CD8-positive, alpha-beta memory T cell (primary cell): Measurements from ENCODE around the gene AGR2. TPM values are rescaled to one million over a fixed set of nuclear protein-coding genes. Genes with fewer than 3 reads are reported as not detected.
A peak's percentile ranks its signal among the peaks of the same experiment; 100 is the strongest.
"Not testable (repeated sequence)": the region's sequence is repeated elsewhere in the genome, so short reads cannot be mapped to it uniquely, and the experiment has no call there.

Experiments used
- CTCF ChIA-PET: fragments of 350-600 bp; sonication (Branson Sonifier 250); formaldehyde crosslinking; loops from one replicate; lab custom pipeline; 2021; ENCODE audit warnings: antibody characterized with exemption; lab: Charles Lee
- POLR2A ChIA-PET: fragments of 350-600 bp; sonication (Branson Sonifier 250); formaldehyde crosslinking; loops from one replicate; lab custom pipeline; 2021; ENCODE audit warnings: antibody characterized with exemption; lab: Charles Lee
- DNase-seq, 5 donors: peaks; one replicate each; pipeline versions ENCODE4 v3.0.0 to v3.0.0-alpha.2; 2020 to 2022; ENCODE audit warnings: mixed read lengths in 1 of 5
- H3K27ac ChIP-seq: one replicate; pipeline ENCODE4 v1.7.0; 2013; ENCODE audit warnings: low read depth, mild to moderate bottlenecking, low read length, moderate library complexity
- H3K27me3 ChIP-seq: 2 replicates; pipeline ENCODE4 v1.7.0; 2013; ENCODE audit warnings: low read length, mild to moderate bottlenecking; ENCODE audit not compliant: insufficient read depth, poor library complexity, severe bottlenecking
- H3K36me3 ChIP-seq: 2 replicates; pipeline ENCODE4 v1.7.0; 2013; ENCODE audit warnings: mild to moderate bottlenecking, low read length, moderate library complexity; ENCODE audit not compliant: insufficient read depth
- H3K4me1 ChIP-seq: 2 replicates; pipeline ENCODE4 v1.7.0; 2013; ENCODE audit warnings: mild to moderate bottlenecking, low read length, moderate library complexity; ENCODE audit not compliant: insufficient read depth
- H3K4me3 ChIP-seq: 2 replicates; pipeline ENCODE4 v1.7.0; 2013; ENCODE audit warnings: mild to moderate bottlenecking, low read length
- H3K9me3 ChIP-seq: 2 replicates; pipeline ENCODE4 v1.7.0; 2013; ENCODE audit warnings: mild to moderate bottlenecking, low read length
- H3K27ac Mint-ChIP-seq, 8 donors: one replicate each; pipeline ENCODE4 v1.8.0; 2020 to 2021; ENCODE audit warnings: mixed read lengths in 8 of 8, mild to moderate bottlenecking in 6 of 8, inconsistent platforms in 3 of 8, moderate library complexity in 3 of 8
- H3K27me3 Mint-ChIP-seq, 2 donors: one replicate each; pipeline ENCODE4 v1.8.0; 2020 to 2021; ENCODE audit warnings: mixed read lengths in 2 of 2, mild to moderate bottlenecking in 1 of 2, moderate library complexity in 1 of 2
- H3K36me3 Mint-ChIP-seq, 3 donors: one replicate each; pipeline ENCODE4 v1.8.0; 2020 to 2021; ENCODE audit warnings: mixed read lengths in 3 of 3, inconsistent platforms in 1 of 3, mild to moderate bottlenecking in 1 of 3
- H3K4me1 Mint-ChIP-seq, 3 donors: one replicate each; pipeline ENCODE4 v1.8.0; 2020 to 2021; ENCODE audit warnings: mixed read lengths in 3 of 3, inconsistent platforms in 1 of 3, mild to moderate bottlenecking in 1 of 3
- H3K4me3 Mint-ChIP-seq, 7 donors: one replicate each; pipeline ENCODE4 v1.8.0; 2020 to 2021; ENCODE audit warnings: mixed read lengths in 7 of 7, mild to moderate bottlenecking in 6 of 7, moderate library complexity in 4 of 7, inconsistent platforms in 2 of 7
- H3K9me3 Mint-ChIP-seq, 5 donors: one replicate each; pipeline ENCODE4 v1.8.0; 2020 to 2022; ENCODE audit warnings: mixed read lengths in 5 of 5, mild to moderate bottlenecking in 3 of 5, moderate library complexity in 2 of 5, inconsistent platforms in 1 of 5
- polyA plus RNA-seq: library from polyadenylated mRNA; unstranded; fragments of 300-500 nt; fragmentation: Illumina TruSeq; gene quantifications from one replicate; pipeline ENCODE4 v1.2.3, GENCODE V29; 2021
- total RNA-seq, 2 experiments: library from RNA; stranded (reverse); gene quantifications; one replicate each; pipeline ENCODE4 v1.2.3, GENCODE V29; 2021

The AGR2 gene
- total and polyA plus RNA-seq, 3 experiments from 2014 or later, result not detected

GRCh38 chr7:16769994-16770393 lies 34.8 kb downstream of the AGR2 start:
- H3K27ac ChIP-seq, H3K4me3 ChIP-seq, H3K36me3 ChIP-seq, H3K9me3 Mint-ChIP-seq, CTCF ChIA-PET, POLR2A ChIA-PET, DNase-seq, H3K27ac Mint-ChIP-seq, H3K4me1 Mint-ChIP-seq, H3K27me3 ChIP-seq, H3K4me1 ChIP-seq, H3K9me3 ChIP-seq, H3K4me3 Mint-ChIP-seq, H3K36me3 Mint-ChIP-seq: not testable (repeated sequence)
- H3K27me3 Mint-ChIP-seq, result peaks cover 5 to 16% of the 10 kb centered on the region in 2 donors

- DNase-seq, result no peak
- ChIA-PET CTCF (no interaction called here), POLR2A (no interaction called here)
- H3K9me3 ChIP-seq, result no peaks in the 10 kb centered on the region
- peaks cover 2 to 5% of the 10 kb centered on the region in 2 donors for H3K27me3 Mint-ChIP-seq
- H3K27me3 ChIP-seq, result no peaks in the 10 kb centered on the region
- H3K27ac ChIP-seq, result no peak overlapping the region
- H3K9me3 Mint-ChIP-seq, result no peaks in the 10 kb centered on the region
- no peak overlapping the region for H3K4me3 ChIP-seq
- no peak overlapping the region for H3K4me3 Mint-ChIP-seq
- H3K36me3 Mint-ChIP-seq, result no peaks in the 10 kb centered on the region
- H3K27ac Mint-ChIP-seq, result no peak overlapping the region
- H3K4me1 ChIP-seq, result no peaks in the 10 kb centered on the region
- no peaks in the 10 kb centered on the region for H3K36me3 ChIP-seq
- H3K4me1 Mint-ChIP-seq, result no peaks in the 10 kb centered on the region
These were observed 39.4 kb downstream of the AGR2 start for GRCh38 chr7:16765436-16765859.

- H3K27ac Mint-ChIP-seq, result no peak overlapping the region
- CTCF ChIA-PET, result no interaction called here
- Histone ChIP-seq H3K27ac (no peak overlapping the region), H3K9me3 (no peaks in the 10 kb centered on the region), H3K36me3 (no peaks in the 10 kb centered on the region), H3K27me3 (no peaks in the 10 kb centered on the region), H3K4me3 (no peak overlapping the region), H3K4me1 (no peaks in the 10 kb centered on the region)
- POLR2A ChIA-PET, result no interaction called here
- no peaks in the 10 kb centered on the region for H3K36me3 Mint-ChIP-seq
- no peak overlapping the region for H3K4me3 Mint-ChIP-seq
- H3K27me3 Mint-ChIP-seq, result peaks cover 0 to 4% of the 10 kb centered on the region in 2 donors
- H3K4me1 Mint-ChIP-seq, result no peaks in the 10 kb centered on the region
- no peak for DNase-seq
- H3K9me3 Mint-ChIP-seq, result no peaks in the 10 kb centered on the region
These were observed 39.9 kb downstream of the AGR2 start for GRCh38 chr7:16764942-16765341.

GRCh38 chr7:16762177-16762576 lies 42.6 kb downstream of the AGR2 start:
- Mint-ChIP-seq H3K4me1 (peaks cover 0 to 2% (median 0%) of the 10 kb centered on the region in 3 donors), H3K36me3 (no peaks in the 10 kb centered on the region), H3K27ac (no peak overlapping the region), H3K9me3 (peaks cover 0 to 3% (median 0%) of the 10 kb centered on the region in 5 donors), H3K4me3 (no peak overlapping the region), H3K27me3 (peaks cover 0 to 10% of the 10 kb centered on the region in 2 donors)
- POLR2A ChIA-PET, result no interaction called here
- Histone ChIP-seq H3K4me1 (no peaks in the 10 kb centered on the region), H3K27me3 (no peaks in the 10 kb centered on the region), H3K4me3 (no peak overlapping the region), H3K27ac (no peak overlapping the region), H3K9me3 (no peaks in the 10 kb centered on the region), H3K36me3 (no peaks in the 10 kb centered on the region)
- no peak for DNase-seq
- CTCF ChIA-PET, result no interaction called here

DNA sequence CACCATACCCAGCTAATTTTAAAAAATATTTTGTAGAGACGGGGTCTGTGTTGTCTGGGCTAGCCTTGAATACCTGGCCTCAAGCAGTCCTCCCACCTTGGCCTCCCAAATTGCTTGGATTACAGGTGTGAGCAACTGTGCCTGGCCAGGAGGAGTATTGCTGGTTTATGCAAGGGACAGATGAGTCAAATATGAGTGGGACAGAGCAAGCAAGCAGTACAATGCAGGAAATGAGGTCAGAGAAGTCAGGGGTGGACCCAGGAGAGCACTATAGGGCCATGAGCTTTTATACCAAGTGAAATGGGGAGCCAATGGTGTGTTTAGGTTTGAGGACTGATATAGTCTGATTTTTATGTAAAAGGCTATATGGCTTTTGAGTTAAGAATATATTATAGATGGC lies 45.0 kb downstream of the AGR2 start:
- peaks cover 0 to 3% (median 0%) of the 10 kb centered on the region in 5 donors for H3K9me3 Mint-ChIP-seq
- no peak overlapping the region for H3K4me3 ChIP-seq
- no peaks in the 10 kb centered on the region for H3K36me3 ChIP-seq
- no peak overlapping the region for H3K27ac Mint-ChIP-seq
- no peaks in the 10 kb centered on the region for H3K9me3 ChIP-seq
- H3K27me3 Mint-ChIP-seq, result peaks cover 14 to 21% of the 10 kb centered on the region in 2 donors
- H3K4me3 Mint-ChIP-seq, result no peak overlapping the region
- H3K4me1 Mint-ChIP-seq, result peaks cover 2 to 3% (median 2%) of the 10 kb centered on the region in 3 donors
- H3K4me1 ChIP-seq, result no peaks in the 10 kb centered on the region
- peaks cover 6% of the 10 kb centered on the region for H3K27me3 ChIP-seq
- POLR2A ChIA-PET, result no interaction called here
- H3K27ac ChIP-seq, result no peak overlapping the region
- DNase-seq, result no peak
- CTCF ChIA-PET, result no interaction called here
- peaks cover 0 to 4% (median 0%) of the 10 kb centered on the region in 3 donors for H3K36me3 Mint-ChIP-seq

DNA sequence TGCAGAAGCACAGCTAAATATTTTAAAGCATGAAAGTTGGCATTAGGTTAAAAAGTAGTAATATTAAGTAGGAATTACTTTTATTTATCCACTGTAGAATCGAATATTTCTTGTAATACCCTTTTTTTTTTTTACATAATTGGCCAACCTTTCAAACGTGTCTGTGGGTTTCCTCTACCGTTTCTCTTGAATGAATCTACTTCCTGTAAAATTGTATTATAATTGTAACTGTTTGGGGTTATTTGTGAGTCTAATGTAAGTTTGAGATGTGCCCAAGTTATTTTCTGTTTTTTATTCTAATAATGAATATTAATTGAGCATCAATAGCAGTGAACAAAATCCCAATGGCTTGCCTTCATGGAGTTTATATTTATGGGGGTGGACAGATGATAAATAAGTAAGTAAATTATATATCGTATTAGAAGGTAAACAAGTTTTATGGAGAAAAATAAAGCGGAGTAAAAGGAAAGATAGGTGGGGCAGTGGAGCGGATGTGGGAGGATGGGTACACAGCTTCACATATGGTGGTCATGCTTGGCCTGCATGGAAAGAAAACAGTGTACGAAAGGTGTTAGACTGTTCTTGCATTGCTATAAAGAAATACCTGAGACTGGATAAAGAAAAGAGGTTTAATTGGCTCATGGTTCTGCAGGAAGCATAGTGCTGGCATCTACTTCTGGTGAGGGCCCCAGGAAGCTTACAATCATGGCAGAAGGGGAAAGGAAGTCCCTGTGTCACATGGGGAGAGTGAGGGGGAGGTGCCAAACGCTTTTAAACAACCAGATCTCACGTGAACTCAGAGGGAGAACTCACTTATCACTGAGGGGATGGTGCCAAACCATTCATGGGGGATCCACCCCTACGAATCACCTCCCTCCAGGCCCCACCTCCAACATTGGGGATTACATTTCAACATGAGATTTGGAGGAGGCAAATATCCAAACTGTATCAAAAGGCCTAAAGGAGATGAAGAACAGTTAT lies 45.9 kb downstream of the AGR2 start:
- Histone ChIP-seq H3K27ac (no peak overlapping the region), H3K4me1 (no peaks in the 10 kb centered on the region), H3K36me3 (no peaks in the 10 kb centered on the region), H3K4me3 (no peak overlapping the region), H3K27me3 (peaks cover 6% of the 10 kb centered on the region), H3K9me3 (no peaks in the 10 kb centered on the region)
- CTCF ChIA-PET, result no interaction called here
- H3K27ac Mint-ChIP-seq, result no peak overlapping the region
- peaks cover 7 to 11% (median 10%) of the 10 kb centered on the region in 3 donors for H3K4me1 Mint-ChIP-seq
- H3K36me3 Mint-ChIP-seq, result peaks cover 0 to 4% (median 0%) of the 10 kb centered on the region in 3 donors
- POLR2A ChIA-PET, result no interaction called here
- no peak overlapping the region for H3K4me3 Mint-ChIP-seq
- no peak for DNase-seq
- peaks cover 21 to 29% of the 10 kb centered on the region in 2 donors for H3K27me3 Mint-ChIP-seq
- H3K9me3 Mint-ChIP-seq, result peaks cover 0 to 3% (median 0%) of the 10 kb centered on the region in 5 donors

GRCh38 chr7:16758036-16758435 lies 46.8 kb downstream of the AGR2 start:
- no peak overlapping the region for H3K4me3 ChIP-seq
- H3K4me1 ChIP-seq, result no peaks in the 10 kb centered on the region

DNA sequence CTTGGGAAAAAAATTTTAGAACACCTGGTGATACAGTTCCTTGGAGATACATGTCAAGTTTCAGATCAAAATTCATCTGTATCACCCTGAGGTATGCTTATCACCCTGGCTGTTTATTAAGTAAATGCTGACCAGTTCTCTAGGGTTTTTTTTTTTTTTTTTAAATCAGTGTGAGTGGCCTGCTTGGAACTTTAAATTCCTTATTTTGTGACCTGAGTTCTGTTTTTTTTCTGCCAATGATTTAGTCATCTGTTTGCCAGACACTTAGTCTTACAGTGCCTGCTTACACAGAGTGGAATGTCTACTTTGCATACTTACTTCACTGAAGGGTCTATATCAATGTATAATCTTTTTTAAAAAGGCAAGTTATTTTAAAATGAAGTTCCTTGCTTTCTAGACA lies 49.4 kb downstream of the AGR2 start:
- peaks cover 0 to 3% (median 0%) of the 10 kb centered on the region in 5 donors for H3K9me3 Mint-ChIP-seq
- ChIA-PET CTCF (no interaction called here), POLR2A (no interaction called here)
- Histone ChIP-seq H3K36me3 (no peaks in the 10 kb centered on the region), H3K27ac (no peak overlapping the region), H3K4me1 (no peaks in the 10 kb centered on the region), H3K4me3 (no peak overlapping the region), H3K27me3 (peaks cover 6% of the 10 kb centered on the region), H3K9me3 (no peaks in the 10 kb centered on the region)
- H3K27me3 Mint-ChIP-seq, result peaks cover 27 to 32% of the 10 kb centered on the region in 2 donors
- H3K36me3 Mint-ChIP-seq, result peaks cover 0 to 4% (median 0%) of the 10 kb centered on the region in 3 donors
- peaks cover 9 to 16% (median 15%) of the 10 kb centered on the region in 3 donors for H3K4me1 Mint-ChIP-seq
- H3K27ac Mint-ChIP-seq, result no peak overlapping the region
- DNase-seq, result no peak
- H3K4me3 Mint-ChIP-seq, result peak overlapping the region in 3 of 7 donors; percentile 72 to 86 (median 84)

More at GRCh38 chr7:16758036-16758435, 46.8 kb downstream of the AGR2 start:
- H3K4me3 Mint-ChIP-seq, result no peak overlapping the region
- H3K27me3 Mint-ChIP-seq, result peaks cover 25 to 32% of the 10 kb centered on the region in 2 donors
- no peak overlapping the region for H3K27ac Mint-ChIP-seq
- H3K36me3 Mint-ChIP-seq, result peaks cover 0 to 4% (median 0%) of the 10 kb centered on the region in 3 donors
- ChIA-PET POLR2A (no interaction called here), CTCF (no interaction called here)
- H3K36me3 ChIP-seq, result no peaks in the 10 kb centered on the region
- H3K27me3 ChIP-seq, result peaks cover 6% of the 10 kb centered on the region
- DNase-seq, result no peak
- H3K9me3 ChIP-seq, result no peaks in the 10 kb centered on the region
- peaks cover 0 to 3% (median 0%) of the 10 kb centered on the region in 5 donors for H3K9me3 Mint-ChIP-seq
- H3K27ac ChIP-seq, result no peak overlapping the region
- peaks cover 9 to 15% (median 14%) of the 10 kb centered on the region in 3 donors for H3K4me1 Mint-ChIP-seq
